GM23248 (cell line): ENCODE results near the gene GALNT2.

Source experiments
- EZH2 ChIP-seq: fragments of 200-600 bp; sonication (generic); IDR thresholded peaks from 2 replicates; pipeline ENCODE4 v1.6.1; 2018; ENCODE audit warnings: antibody characterized with exemption, mild to moderate bottlenecking; ENCODE audit not compliant: insufficient read depth, poor library complexity, severe bottlenecking
- EZH2phosphoT487 ChIP-seq: fragments of 200-600 bp; sonication (generic); IDR thresholded peaks from 2 replicates; pipeline ENCODE4 v1.6.1; 2018; ENCODE audit warnings: antibody characterized with exemption, moderate library complexity, mild to moderate bottlenecking, low read depth; ENCODE audit not compliant: insufficient read depth

- no peak for TF ChIP-seq EZH2
- no peak for TF ChIP-seq EZH2phosphoT487
These were observed 2.8 kb downstream of the GALNT2 start for GRCh38 chr1:230069796-230070195.
